Measurements from ENCODE around the gene GNG12.

GNG12 gene

GRCh38 chr1:67832737-67833601 lies at the start of gene GNG12:
GNG12 (minus strand) TSS chr1:67833467; CDS start chr1:67707686, 125,781 bp downstream.
- peak; percentile 15 for DNase-seq

GRCh38 chr1:67882196-67882958 lies 49.1 kb upstream of the GNG12 start:
- no peak for DNase-seq

DNA sequence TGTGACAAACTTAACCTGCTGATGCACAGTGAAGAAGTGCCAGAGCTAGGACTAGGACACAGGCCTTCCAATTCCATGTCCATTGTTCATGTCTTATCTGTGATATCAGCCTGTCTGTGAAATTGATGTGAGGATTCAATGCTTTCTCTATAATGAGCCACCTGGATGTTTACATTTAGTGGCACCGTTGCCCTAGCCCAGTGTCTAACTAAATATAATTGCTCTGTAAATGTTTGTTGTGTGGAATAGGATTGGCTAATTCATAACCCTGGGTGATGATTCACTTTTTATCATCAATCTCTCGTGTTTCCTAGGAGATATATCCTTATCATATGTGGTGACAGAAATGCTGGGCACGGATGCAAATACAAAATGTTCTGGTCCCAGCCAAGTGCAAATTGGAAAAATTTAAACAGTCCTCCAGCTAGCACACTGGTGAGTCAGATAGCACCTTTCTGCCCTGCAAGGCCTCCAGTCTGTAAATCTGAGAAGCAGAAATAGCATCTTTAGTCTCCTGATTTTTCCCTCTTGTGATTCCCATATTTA lies 46.9 kb upstream of the GNG12 start:
- DNase-seq: peak; percentile 33

GRCh38 chr1:67879485-67879884 lies 46.2 kb upstream of the GNG12 start:
- no peak for DNase-seq

GRCh38 chr1:67874501-67875111 lies 41.3 kb upstream of the GNG12 start:
- DNase-seq: no peak

DNA sequence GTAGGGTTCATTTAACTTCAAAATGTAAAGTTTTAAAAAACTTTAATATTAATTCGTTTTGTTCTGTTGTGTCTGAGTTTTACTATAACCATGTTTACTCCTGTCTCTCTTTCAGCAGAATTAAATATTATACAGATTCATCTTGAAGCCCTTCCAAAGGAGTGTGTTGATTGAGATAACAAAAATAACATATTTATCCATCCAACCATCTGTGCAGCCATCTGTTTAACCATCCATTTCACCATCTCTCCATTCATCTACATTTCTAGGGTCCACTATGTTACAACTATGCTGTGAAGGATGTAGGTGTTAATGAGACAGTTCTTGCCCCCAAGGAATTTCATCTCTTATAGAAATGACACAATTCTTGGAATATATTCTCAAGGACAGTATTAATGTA lies 36.0 kb upstream of the GNG12 start:
- DNase-seq: peak; percentile 61

GRCh38 chr1:67863637-67864036 lies 30.4 kb upstream of the GNG12 start:
- peak; percentile 69 for DNase-seq

DNA sequence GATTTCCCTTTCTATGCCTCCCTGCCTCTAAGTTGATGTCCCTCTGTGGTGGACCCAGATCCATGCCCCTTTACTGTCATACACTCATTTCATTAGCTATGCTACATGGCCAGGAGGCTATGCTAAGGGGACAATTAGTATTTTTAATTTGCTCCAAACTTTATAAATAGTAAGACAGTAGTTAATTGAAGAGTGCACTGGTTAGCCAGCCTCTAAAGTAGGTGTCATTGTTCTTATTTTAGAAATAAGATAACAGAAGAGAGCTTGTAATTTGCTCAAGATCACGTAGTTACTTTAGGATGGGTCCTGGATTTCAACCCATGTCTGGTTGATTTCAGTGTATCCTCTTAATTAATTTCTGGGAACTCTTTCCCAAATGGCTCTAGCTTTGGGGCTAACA lies 29.4 kb upstream of the GNG12 start:
- DNase-seq: no peak

GRCh38 chr1:67861856-67862516 lies 28.7 kb upstream of the GNG12 start:
- no peak for DNase-seq

- no peak for DNase-seq
Observed at GRCh38 chr1:67860776-67861175, 27.5 kb upstream of the GNG12 start.

- no peak for DNase-seq
Observed at GRCh38 chr1:67856921-67857320, 23.7 kb upstream of the GNG12 start.

- no peak for DNase-seq
Observed at GRCh38 chr1:67855961-67856360, 22.7 kb upstream of the GNG12 start.

- no peak for DNase-seq
Observed at GRCh38 chr1:67855444-67855843, 22.2 kb upstream of the GNG12 start.

GRCh38 chr1:67853704-67854103 lies 20.4 kb upstream of the GNG12 start:
- peak; percentile 50 for DNase-seq

DNA sequence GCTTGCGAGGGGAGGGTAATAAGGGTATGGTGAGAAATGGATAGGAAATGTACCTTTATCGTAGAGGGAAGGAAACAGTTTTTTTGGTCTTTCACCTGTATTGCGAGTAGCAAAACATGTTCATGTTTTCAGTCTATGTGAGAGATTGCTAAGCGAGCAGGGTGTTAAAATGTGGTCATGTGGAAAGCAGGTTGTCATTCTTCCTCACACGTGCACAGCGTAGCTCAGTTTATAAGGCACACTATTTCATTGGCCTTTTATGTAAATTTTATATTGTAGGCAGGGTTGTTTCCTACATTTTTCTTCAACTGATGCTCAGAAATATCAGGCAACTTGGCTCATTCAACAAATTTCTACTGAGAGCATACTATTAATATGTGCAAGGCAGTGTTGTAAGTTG lies 18.5 kb upstream of the GNG12 start:
- no peak for DNase-seq

DNA sequence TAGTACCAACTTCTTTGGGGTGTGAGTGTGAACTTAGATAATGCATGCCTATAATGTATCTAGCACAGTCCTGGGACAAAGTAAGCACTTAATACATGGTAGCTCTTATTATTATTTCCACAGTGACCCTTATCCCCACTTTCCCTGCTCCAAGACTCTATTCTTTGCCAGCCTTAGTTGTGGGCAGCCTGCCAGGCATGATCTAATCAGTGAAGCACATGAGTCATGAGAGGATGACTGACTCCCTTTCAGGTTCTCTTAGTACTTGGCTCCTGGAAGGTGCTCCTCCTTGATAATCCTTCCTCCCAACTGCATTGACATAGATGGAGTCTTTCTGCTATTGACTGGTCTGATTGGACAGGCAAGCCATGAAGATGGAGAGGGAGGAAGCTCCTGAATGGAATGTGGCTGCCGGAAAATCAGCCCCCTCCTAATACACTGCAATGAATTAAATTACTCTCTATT lies 17.4 kb upstream of the GNG12 start:
- peak; percentile 49 for DNase-seq

DNA sequence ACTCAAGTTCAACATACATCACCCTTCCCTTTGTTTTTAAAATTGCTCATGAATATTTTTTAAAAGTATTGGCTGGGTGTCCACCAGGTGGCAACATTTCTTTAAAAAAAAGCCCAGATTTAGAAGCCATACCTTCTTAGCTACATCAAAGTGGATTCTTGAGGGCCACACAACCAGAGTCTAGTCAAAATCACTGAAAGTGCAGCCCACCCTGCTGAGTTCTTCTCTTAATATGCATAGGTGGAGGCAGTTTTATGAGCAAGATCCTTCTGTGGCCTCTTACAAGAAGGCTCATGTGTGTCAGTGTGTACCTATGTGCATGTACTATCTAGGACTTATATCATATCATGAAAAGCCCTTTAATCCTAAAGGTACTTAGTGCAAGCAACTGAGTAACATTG lies 16.9 kb upstream of the GNG12 start:
- peak; percentile 58 for DNase-seq

DNA sequence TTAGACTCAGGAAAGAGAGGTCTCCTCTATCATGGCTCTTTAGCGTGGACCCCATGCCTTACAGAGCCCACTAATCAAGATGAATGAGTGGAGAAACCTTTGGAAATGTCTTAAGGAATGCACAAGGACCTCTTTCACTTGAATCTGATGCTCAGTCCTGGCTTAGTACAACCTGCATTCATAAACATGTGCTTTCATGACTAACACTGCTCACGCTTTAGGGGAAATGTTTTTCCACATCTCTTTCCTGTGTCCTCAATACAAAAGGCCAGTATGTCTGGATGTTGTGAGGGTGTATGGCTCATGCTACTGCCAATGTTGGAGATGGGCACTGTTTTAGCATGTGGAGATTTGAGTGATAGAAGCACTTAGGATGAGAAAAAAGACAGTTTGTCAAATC lies 14.2 kb upstream of the GNG12 start:
- DNase-seq: no peak

DNA sequence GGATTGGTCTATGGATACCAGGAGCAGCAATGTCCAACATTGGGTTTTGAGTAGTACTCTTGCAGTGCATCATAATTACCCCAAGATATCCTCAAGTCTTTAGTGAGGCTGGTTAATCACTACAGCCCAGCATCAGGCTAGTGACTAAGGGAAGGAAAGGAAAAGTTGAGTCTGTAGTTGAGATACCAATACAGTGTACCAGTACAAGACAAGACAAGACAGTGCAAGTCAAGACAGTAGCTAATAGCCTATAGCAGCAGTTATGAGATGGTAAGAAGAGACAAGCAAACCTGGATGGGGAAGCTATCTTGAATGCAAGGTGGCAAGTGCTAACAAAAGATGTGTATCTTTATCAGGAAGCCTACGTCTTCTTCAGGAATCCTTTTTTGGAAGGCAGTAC lies 13.3 kb upstream of the GNG12 start:
- no peak for DNase-seq

DNA sequence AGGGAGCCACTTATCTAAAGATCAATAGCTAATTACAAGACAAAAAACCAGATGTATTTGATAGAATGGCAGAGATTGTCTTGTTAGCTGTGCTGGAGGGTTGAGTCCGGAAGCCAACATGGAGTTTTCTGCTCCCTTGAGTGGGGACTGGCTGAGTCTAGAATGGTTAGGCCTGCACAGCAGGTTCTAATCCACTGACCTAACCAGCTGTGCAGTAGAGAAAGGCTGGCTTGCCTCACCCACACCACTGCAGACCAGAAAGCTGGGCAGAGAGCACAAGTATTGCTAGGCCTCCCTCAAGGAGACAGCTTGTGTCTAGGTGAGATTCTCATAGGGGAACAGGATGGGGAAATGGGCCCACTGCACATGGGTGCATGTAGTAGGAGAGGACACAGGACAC lies 11.7 kb upstream of the GNG12 start:
- DNase-seq: no peak

DNA sequence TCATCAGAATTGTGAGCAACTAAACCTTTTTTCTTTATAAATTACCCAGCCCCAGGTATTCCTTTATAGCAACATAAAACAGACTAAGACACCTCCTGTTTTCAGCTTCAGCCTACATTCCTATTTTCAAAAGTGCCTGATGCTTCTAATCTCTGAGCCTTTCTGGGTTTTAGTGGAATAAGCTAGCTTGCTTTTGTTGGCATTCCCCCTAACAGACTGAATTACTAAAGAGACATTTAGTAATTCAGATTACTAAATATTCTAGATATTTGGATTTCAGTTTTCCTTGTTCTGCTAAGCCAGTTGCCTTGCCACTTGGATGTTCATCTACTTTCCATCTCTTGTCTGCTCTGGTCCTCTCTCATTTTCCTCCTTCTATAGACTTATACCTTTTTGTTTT lies 10.5 kb upstream of the GNG12 start:
- DNase-seq: no peak

- peak; percentile 11 for DNase-seq
Observed at GRCh38 chr1:67843331-67843730, 10.1 kb upstream of the GNG12 start.

- DNase-seq: no peak
Observed at GRCh38 chr1:67840449-67840848, 7.2 kb upstream of the GNG12 start.
